MCF 10A (cell line): ENCODE measurements around the gene CFB. TPM values are rescaled to one million over a fixed set of nuclear protein-coding genes. Genes with fewer than 3 reads are reported as not detected.
A peak's percentile ranks its signal among the peaks of the same experiment; 100 is the strongest.

Experiments used
- BruUV-seq: library from RNA; stranded (reverse); fragments of 400-500 nt; replicated peaks from 2 replicates; lab custom pipeline; 2021; lab: Mats Ljungman, UMichigan
- CTCF ChIA-PET: fragments of 300-600 bp; sonication (Branson Sonifier 250); formaldehyde crosslinking; extraction: SDS; loops from one replicate; lab custom pipeline; 2021; ENCODE audit warnings: antibody characterized with exemption, inconsistent platforms; lab: Yijun Ruan, JAX
- POLR2A ChIA-PET: fragments of 300-600, 350-650 bp; sonication (Branson Sonifier 250); formaldehyde crosslinking; extraction: SDS; loops from one replicate; lab custom pipeline; 2020; ENCODE audit warnings: antibody characterized with exemption, inconsistent platforms; lab: Yijun Ruan, JAX
- DNase-seq: peaks from one replicate; pipeline ENCODE4 v3.0.0-alpha.2; 2018; ENCODE audit not compliant: unreplicated experiment
- H3K27ac Mint-ChIP-seq: one replicate; pipeline ENCODE4 v1.8.0; 2022; ENCODE audit warnings: mild to moderate bottlenecking, low read depth, mixed read lengths; ENCODE audit not compliant: unreplicated experiment
- H3K27me3 Mint-ChIP-seq: one replicate; pipeline ENCODE4 v1.8.0; 2022; ENCODE audit warnings: mixed read lengths; ENCODE audit not compliant: insufficient read depth, unreplicated experiment
- H3K36me3 Mint-ChIP-seq: one replicate; pipeline ENCODE4 v1.8.0; 2022; ENCODE audit warnings: mild to moderate bottlenecking, moderate library complexity, mixed read lengths; ENCODE audit not compliant: insufficient read depth, unreplicated experiment
- H3K4me1 Mint-ChIP-seq: one replicate; pipeline ENCODE4 v1.8.0; 2022; ENCODE audit warnings: mixed read lengths; ENCODE audit not compliant: insufficient read depth, unreplicated experiment
- H3K4me3 Mint-ChIP-seq: one replicate; pipeline ENCODE4 v1.8.0; 2022; ENCODE audit warnings: mild to moderate bottlenecking, moderate library complexity, mixed read lengths; ENCODE audit not compliant: unreplicated experiment
- H3K9me3 Mint-ChIP-seq: one replicate; pipeline ENCODE4 v1.8.0; 2022; ENCODE audit warnings: mixed read lengths; ENCODE audit not compliant: unreplicated experiment
- CTCF ChIP-seq: fragments of 200-600 bp; IDR thresholded peaks from one replicate; pipeline ENCODE4 v1.8.0; 2022; ENCODE audit warnings: antibody characterized with exemption, mild to moderate bottlenecking; ENCODE audit not compliant: unreplicated experiment
- intact Hi-C: fragments of 100-400 bp; cut with micrococcal nuclease; formaldehyde crosslinking; loops from 2 replicates; pipeline ENCODE4 v1.14.1; 2022
- total RNA-seq: library from RNA; stranded (reverse); gene quantifications from 2 replicates; pipeline ENCODE4 v1.2.3, GENCODE V29; 2022

Gene CFB
- total RNA-seq, 1 experiment from 2014 or later, result 24.6 TPM

DNA sequence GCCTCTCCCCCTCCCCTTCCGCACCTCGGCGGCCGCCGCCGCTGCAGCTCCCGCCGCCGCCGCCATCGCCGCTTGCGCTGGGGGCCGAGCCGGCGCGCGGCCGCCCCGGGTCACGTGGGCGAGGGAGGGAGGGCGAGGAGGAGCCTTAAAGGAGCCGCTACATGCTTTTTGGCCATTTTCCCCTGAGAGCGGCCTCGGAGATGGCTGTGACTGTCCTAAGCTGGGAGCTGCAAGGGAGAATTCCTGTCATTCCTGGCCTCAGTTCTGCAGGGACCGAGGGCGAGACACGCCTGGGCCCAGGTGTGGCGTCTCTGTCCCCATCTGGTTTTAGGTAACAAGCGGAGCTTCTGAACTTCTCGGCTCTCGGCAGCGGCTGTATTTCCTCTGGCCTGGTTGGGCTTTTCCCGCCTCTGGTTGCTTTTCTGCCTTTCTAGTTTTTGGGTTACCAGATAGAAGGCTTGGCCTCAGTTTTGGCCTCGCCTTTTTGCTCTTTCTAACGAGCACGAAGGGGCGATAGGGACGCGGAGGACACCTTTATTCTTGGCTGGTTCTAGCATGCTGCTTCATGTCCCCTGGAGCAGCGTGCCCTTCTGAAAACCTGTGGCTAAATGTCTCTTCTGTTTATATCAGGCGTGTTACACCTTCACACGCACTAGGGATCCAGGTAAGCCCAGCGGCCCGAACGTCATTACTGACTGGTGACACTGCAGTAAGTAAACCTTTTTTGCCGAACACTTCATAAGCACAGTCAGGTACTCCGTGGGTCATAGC lies 48.1 kb upstream of the CFB start, which contains the start of gene EHMT2:
Gene EHMT2, minus strand, starts transcription at position 87 of the 771 bp plus-strand sequence. Its CDS starts 21 bp downstream, at position 66.
- POLR2A ChIA-PET, result interaction anchor here (0.6 to 3.5 kb wide), 34 partner anchors 10 to 400 kb away, joined by 3 to 41 read pairs (median 5); partner anchors contain the start of genes AGPAT1, BAG6, C6orf47 and CFB
- intact Hi-C loops, result no loop called here
- no peaks in the 10 kb centered on the region for H3K9me3 Mint-ChIP-seq
- peak within 1 kb of the TSS; percentile 93 for H3K4me3 Mint-ChIP-seq
- peaks cover 26% of the 10 kb centered on the region for H3K4me1 Mint-ChIP-seq
- peak within 1 kb of the TSS; percentile 93 for H3K27ac Mint-ChIP-seq
- TSS peak; percentile 77 for BruUV-seq
- peak; percentile 83 for DNase-seq
- H3K27me3 Mint-ChIP-seq, result no peaks in the 10 kb centered on the region
- CTCF ChIA-PET, result interaction anchor here (0.5 to 1.9 kb wide), 9 partner anchors 11 to 1270 kb away, joined by 3 to 28 read pairs (median 3); no protein-coding TSS in a partner anchor
- H3K36me3 Mint-ChIP-seq, result peaks cover 45% of the 10 kb centered on the region
- TF ChIP-seq CTCF, result no peak

- peak overlapping the region; percentile 93 for H3K27ac Mint-ChIP-seq
- H3K9me3 Mint-ChIP-seq, result no peaks in the 10 kb centered on the region
- POLR2A ChIA-PET, result interaction anchor here (0.6 to 3.5 kb wide), 32 partner anchors 14 to 1373 kb away, joined by 3 to 41 read pairs (median 5); partner anchors contain the start of genes ABHD16A, AGPAT1, BAG6 and C6orf47
- CTCF ChIA-PET, result interaction anchor here (0.5 to 1.9 kb wide), 10 partner anchors 11 to 1271 kb away, joined by 3 to 28 read pairs (median 4); partner anchors contain the start of gene NEU1
- DNase-seq, result peak; percentile 65
- peak overlapping the region; percentile 93 for H3K4me3 Mint-ChIP-seq
- intact Hi-C loops, result no loop called here
- no peak for TF ChIP-seq CTCF
- peaks cover 31% of the 10 kb centered on the region for H3K4me1 Mint-ChIP-seq
- BruUV-seq, result no TSS peak
- no peaks in the 10 kb centered on the region for H3K27me3 Mint-ChIP-seq
- H3K36me3 Mint-ChIP-seq, result peaks cover 38% of the 10 kb centered on the region
Observed at GRCh38 chr6:31898383-31899011, 47.4 kb upstream of the CFB start.

GRCh38 chr6:31899215-31899614 lies 46.7 kb upstream of the CFB start:
- TF ChIP-seq CTCF, result no peak
- no TSS peak for BruUV-seq
- peak overlapping the region; percentile 93 for H3K4me3 Mint-ChIP-seq
- ChIA-PET CTCF (interaction anchor here (0.8 to 1.9 kb wide), 2 partner anchors 53 to 361 kb away, joined by 3 to 28 read pairs; no protein-coding TSS in a partner anchor), POLR2A (interaction anchor here (0.9 to 3.1 kb wide), 6 partner anchors 46 to 1372 kb away, joined by 3 to 41 read pairs (median 18); partner anchors contain the start of genes BAG6, CFB, LSM2 and NELFE)
- intact Hi-C loops, result no loop called here
- H3K27ac Mint-ChIP-seq, result no peak overlapping the region
- H3K9me3 Mint-ChIP-seq, result no peaks in the 10 kb centered on the region
- H3K4me1 Mint-ChIP-seq, result peaks cover 31% of the 10 kb centered on the region
- H3K36me3 Mint-ChIP-seq, result peaks cover 35% of the 10 kb centered on the region
- no peak for DNase-seq
- H3K27me3 Mint-ChIP-seq, result no peaks in the 10 kb centered on the region
